HG03139 (cell line): ENCODE data around the gene PLEKHA7.

ENCODE experiments used
- ATAC-seq: cut with Tn5 transposase; IDR thresholded peaks from one replicate; pipeline ENCODE4 v1.9.1; 2021; ENCODE audit not compliant: unreplicated experiment

The PLEKHA7 gene

GRCh38 chr11:16749092-16749491 lies 265.1 kb downstream of the PLEKHA7 start:
- ATAC-seq, result no peak

- ATAC-seq, result no peak
Observed at GRCh38 chr11:16745950-16746605, 268.1 kb downstream of the PLEKHA7 start.

GRCh38 chr11:16744128-16744725 lies 270.0 kb downstream of the PLEKHA7 start:
- no peak for ATAC-seq

- no peak for ATAC-seq
Observed at GRCh38 chr11:16743478-16743877, 270.7 kb downstream of the PLEKHA7 start.

- ATAC-seq, result no peak
Observed at GRCh38 chr11:16741473-16741872, 272.7 kb downstream of the PLEKHA7 start.

- peak; percentile 1 for ATAC-seq
Observed at GRCh38 chr11:16738947-16739815, 275.0 kb downstream of the PLEKHA7 start.

- peak; percentile 98 for ATAC-seq
Observed at GRCh38 chr11:16738193-16738946, 275.8 kb downstream of the PLEKHA7 start, which contains the start of gene C11orf58. TSS of gene C11orf58 (plus strand) at chr11:16738647. CDS start at chr11:16738779, 132 bp downstream.

- peak; percentile 20 for ATAC-seq
Observed at GRCh38 chr11:16737818-16738192, 276.4 kb downstream of the PLEKHA7 start.
